ENCODE data around the gene PSME2.

Gene PSME2

DNA sequence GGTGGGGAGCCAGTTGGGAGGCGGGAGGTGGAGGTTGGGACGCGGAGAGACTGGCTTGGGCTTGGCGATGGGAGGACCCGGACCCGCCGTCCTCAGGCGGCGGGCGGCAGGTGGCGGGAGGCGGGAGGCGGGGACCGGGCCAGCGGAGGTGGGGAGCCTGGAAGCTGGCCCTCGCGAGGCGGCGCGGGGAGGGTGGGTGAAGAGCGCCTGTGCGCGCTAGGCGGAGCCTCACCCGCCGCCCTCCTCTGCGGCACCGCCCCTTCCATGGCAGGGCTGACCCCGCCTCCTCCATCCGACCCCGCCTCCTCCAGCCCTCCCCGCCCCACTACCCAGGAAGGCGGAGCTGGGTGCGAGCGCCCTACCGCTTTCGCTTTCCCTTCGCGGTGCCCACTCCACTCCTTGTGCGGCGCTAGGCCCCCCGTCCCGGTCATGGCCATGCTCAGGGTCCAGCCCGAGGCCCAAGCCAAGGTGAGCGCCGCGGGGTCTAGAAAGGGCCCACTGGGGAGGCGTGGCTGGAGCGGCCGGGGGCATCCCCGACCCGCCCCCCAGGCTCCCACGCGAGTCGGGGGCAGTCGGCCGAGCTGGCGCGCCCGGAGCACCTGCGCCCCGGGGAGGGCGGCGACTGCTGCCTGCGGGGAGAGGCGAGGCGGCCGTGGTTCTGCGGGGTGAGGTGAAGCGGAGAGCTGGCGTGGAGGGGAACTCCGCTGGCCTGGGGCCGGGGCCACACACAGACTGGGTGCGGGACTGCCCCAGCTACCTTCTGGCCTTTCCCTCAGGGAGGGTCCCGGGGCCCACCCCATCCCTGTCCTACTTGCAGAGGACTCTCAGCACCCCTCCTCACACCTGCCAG, 10.4 kb downstream of the PSME2 start, which contains the start of gene PSME1:
Gene PSME1 (plus strand): TSS at position 361 of the 850 bp plus-strand sequence. CDS start 69 bp downstream, at position 430.
- DNase-seq (ENCODE audit: low spot score), result peak; percentile 76

DNA sequence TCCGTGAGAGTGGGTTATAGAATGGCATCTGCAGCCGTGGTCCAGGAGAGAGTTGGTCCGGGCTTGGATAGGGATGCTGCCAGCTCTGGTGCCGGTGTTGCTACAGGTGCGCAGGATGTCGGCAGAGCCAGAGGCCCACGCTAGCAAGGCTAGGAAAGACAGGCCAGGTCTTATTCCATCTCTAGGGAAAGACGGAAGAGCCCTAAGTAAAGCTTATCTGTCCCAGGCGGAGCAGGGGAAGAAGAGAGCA, 10.9 kb downstream of the PSME2 start:
- no peak for DNase-seq (ENCODE audit: low spot score)

DNA sequence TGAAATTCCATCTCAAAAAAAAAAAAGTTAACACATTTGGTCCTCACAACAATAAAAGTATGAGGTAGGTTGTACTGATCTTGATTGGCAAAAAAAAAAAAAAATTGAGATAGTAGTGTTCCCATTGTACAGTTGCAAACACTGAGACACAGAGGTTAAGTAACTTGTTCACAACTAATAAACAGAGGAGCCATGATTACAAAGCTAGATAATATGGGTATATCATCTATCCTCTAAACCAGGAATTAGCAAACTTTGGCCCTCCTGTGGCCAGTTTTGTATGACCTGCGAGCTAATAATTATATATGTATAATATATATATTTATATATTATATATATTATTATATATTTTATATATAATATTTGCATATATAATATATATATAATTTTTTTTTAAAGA, 12.7 kb downstream of the PSME2 start:
- no peak for DNase-seq (ENCODE audit: low spot score)

DNA sequence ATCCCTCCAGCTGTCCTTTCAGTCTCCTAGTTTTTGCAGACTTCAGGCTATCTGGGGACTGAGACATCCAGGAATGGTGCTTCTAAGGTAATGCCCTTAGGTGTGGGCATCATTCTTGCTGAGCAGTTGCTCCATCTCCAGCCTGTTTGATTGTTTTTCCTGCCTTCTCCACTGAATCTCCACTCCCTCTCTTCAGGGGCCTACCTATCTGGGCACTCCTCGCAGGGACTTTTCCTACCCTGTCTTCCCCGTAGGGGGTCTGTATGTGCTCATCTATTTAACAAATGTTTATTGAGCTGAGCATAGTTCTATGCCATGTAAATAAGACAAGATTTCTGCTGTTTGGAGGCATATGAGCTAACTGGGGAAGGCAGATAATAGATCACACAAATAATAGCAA, 13.4 kb downstream of the PSME2 start:
- DNase-seq (ENCODE audit: low spot score), result no peak

DNA sequence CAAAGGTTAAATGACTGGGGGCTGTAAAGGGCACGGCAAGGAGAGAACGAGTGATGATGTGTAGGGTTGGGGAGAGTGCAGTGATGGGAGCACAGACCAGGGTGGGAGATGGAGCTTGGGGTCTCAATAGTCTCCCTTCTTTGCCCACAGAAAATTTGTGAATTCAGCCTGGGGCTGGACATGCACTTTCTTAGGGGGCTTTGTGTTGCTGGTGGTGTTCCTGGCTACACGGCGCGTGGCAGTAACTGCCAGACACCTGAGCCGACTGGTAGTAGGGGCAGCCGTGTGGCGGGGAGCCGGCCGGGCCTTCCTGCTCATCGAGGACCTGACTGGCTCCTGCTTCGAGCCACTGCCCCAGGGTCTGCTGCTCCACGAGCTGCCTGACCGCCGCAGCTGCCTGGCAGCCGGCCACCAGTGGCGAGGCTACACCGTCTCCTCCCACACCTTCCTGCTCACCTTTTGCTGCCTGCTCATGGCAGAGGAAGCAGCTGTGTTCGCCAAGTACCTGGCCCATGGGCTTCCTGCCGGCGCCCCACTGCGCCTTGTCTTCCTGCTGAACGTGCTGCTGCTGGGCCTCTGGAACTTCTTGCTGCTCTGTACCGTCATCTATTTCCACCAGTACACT, 14.2 kb downstream of the PSME2 start:
- DNase-seq (ENCODE audit: low spot score), result no peak

DNA sequence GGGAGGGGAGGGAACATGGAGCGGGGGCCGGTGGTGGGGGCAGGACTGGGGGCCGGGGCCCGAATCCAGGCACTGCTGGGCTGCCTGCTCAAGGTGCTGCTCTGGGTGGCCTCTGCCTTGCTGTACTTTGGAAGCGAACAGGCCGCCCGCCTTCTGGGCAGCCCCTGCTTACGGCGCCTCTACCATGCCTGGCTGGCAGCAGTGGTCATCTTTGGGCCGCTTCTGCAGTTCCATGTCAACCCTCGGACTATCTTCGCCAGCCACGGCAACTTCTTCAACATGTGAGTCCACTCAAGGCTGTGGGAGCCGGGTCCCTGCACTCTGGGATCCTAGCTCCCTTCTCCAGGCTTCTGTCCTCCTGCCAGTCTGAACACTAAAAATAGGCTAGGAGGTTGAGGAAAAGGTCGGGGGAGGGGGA, 14.9 kb downstream of the PSME2 start:
- DNase-seq (ENCODE audit: low spot score), result no peak

DNA sequence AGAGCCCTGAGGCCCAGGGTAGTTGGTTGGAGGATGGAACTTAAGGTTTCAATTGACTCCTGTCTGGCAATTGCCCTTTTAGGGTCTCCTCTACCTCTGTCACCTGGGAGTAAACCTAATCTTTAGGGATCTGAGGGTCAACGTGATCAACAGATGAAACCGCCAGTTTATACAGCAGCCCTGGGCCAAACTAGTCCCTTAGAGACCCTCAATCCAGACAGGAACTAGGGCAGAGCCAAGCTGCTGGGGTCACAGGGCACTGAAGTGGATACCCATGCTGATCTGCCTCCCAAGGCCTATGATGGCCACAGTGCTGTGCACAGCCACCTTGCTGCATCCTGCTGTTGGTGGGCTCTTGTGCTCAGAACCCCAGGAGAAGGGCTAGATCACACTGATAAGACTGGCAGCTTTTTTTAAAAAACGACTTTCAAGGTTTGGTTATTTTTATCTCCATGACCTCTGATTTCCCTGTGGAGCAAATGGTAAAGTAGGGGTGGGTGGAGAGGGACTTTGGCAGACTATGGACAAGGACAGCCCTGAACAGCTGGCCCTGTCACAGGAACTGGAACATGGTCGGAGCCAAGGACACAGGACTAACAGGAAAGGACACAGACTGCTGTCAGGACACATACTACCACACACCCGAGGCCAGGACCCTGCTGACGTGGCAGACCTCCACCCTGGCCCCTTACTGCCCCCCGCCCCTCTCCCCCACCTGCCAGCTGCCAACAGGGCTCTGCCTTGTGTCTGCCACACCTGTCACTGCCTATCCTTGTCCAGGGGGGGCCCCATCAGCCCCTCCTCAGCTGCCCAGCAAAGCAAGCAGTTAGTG, 15.5 kb downstream of the PSME2 start:
- DNase-seq (ENCODE audit: low spot score), result no peak

DNA sequence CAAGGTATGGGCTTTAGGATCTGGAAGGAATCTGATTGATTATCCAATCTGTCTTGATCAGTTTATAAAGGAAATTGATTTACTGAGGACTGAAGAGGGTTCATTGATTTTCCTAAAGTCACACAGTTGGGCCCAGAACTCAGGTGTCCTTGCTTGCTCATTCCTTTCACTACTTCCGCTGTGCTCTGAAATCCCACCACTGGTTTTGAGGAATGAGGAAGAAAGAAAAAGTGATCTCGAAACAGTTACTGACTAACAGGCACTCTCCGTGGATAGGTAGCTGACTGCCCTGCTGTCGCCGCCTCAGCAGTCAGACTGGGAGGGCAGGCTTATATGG, 16.1 kb downstream of the PSME2 start, which contains the start of gene FITM1:
Gene FITM1 (plus strand): TSS at position 280 of the 337 bp plus-strand sequence. CDS start 905 bp downstream, outside the sequence.
- no peak for DNase-seq (ENCODE audit: low spot score)

DNA sequence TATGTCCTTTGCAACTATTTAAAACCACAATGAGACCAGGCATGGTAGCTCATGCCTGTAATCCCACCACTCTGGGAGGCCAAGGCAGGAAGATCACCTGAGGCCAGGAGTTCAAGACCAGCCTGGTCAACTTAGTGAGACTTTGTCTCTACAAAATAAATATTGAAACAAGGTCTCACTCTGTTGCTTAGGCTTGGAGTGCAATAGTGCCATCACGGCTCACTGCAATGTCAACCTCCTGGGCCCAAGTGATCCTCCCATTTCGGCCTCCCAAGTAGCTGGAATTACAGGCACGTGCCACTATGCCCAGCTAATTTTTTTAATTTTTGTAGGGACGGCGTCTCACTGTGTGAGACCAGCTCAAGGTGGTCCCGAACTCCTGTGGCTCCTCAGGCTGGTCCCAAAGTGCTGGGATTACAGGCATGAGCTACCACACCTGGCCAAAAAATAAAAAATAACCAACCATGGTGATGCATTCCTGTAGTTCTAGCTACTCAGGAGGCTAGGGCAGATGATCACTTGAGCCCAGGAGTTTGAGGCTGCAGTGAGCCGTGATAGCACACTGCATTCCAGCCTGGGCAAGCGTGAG, 16.9 kb downstream of the PSME2 start:
- DNase-seq (ENCODE audit: low spot score), result no peak

DNA sequence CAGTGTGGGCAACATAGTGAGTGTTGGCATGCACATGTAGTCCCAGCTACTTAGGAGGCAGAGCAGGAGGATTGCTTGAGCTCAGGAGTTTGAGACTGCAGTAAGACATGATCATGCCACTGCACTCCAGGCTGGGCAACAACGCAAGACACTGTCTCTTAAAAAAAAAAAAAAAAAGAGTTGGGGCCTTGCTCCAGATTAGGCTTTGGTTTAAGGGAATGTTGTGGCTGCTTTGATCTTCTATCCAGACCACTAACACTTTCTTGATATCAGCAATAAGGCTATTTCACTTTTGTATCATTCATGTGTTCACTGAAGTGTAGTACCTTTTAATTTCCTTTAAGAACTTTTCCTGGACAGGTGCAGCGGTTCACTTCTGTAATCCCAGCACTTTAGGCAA, 18.7 kb downstream of the PSME2 start:
- DNase-seq (ENCODE audit: low spot score), result no peak

DNA sequence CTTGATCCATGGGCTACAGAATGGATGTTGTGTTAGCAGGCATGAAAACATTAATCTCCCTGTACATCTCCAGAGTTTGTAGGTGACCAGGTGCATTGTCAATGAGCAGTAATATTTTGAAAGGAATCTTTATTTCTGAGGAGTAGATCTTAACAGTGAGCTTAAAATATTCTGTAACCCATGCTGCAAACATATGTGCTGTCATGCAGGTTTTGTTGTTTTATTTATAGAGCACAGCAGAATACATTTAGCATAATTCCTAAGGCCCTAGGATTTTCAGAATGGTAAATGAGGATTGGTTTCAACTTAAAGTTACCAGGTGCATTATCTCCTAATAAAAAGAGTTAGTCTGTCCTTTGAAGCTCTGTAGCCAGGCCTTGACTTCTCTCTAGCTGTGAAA, 19.5 kb downstream of the PSME2 start:
- no peak for DNase-seq (ENCODE audit: low spot score)

DNA sequence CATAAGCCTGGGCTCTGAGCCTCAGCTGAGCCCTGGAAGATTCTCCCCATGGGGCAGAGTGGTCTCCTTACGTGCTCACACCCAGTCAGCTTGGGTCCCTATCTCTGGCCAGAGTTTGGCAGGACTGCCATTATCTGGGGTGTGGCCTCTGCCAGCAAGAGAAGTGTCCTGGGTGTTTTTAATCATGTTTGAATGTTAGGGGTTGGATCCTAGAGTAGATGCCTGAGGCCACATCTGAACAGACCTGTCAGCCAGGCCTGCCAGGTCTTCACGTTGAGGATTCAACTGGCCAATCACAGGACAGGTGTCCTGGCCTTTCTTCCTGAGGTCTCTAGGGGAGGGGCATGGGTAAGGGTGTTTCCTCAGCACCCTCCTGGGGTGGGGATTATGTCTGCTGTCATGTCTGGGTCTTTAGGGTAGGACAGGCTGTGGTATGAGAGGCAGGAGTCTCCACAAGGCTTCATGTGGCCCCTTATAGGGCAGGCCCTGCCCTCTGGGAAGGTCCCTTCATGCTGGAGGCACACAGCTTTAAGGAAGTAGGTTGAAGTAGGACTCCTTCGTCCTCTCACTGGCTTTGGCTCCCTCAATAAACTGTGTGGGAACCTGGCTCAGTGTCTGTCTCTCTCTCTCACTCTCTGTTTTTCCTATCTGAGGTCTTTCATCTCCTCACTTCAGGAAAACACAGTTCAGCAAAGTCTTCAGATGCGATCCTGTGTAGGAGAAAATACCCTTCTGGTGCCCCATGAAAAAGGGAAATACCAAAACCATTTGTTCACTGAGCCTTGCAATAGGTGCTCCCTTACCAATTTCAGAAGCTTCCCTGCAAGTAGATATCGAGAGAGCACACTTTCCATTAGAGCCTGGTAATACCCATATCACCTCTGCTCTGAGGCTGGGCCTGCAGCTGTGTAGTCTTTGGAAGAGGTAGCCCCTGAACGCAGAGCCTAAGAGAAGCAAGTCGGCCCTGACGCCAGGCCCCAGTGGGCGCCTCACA, 22.7 kb downstream of the PSME2 start:
- no peak for DNase-seq (ENCODE audit: low spot score)

DNA sequence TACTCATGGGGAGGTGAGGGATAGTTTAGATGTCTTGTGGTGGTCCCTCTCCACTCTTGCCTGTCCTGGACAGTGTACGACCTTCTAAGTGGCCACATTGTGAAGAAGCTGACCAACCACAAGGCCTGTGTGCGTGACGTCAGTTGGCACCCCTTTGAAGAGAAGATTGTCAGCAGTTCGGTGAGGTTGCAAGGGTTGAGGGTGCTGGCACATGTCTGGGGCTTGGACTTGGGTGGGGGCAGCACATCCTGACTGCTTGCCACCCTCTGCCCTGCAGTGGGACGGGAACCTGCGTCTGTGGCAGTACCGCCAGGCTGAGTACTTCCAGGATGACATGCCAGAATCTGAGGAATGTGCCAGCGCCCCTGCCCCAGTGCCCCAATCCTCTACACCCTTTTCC, 23.5 kb downstream of the PSME2 start:
- DNase-seq (ENCODE audit: low spot score), result no peak

DNA sequence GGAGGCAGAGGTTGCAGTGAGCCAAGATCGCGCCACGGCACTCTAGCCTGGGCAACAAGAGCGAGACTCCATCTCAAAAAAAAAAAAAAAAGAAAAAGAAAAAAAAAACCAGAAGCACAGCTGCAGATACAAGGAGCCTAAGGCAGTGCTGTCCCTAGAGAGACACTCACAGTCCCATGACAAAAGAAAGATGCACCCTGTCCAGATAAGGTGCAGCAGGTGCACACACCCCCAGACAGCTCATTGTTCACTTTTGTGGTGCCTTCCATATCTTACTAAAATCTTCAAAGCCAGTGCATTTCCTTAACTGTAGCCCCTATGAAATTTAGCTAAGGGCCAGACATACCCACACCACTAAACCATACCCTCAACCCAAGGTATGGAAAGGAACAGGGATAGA, 24.0 kb downstream of the PSME2 start:
- DNase-seq (ENCODE audit: low spot score), result no peak

DNA sequence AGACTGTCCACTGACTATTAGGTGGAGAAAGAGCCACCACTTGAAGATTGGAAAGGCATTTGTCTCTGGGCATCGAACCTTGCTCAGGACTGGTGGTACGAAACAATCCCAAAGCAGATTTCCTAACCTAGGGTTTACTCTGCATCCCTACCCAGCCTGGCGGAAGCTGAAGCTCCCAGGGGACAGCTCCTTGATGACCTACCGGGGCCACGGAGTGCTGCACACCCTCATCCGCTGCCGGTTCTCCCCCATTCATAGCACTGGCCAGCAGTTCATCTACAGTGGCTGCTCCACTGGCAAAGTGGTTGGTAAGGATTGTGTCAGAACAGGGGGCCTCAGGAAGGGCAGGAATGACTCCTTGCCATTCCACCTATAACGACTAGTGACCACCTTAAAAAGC, 25.2 kb downstream of the PSME2 start:
- no peak for DNase-seq (ENCODE audit: low spot score)

DNA sequence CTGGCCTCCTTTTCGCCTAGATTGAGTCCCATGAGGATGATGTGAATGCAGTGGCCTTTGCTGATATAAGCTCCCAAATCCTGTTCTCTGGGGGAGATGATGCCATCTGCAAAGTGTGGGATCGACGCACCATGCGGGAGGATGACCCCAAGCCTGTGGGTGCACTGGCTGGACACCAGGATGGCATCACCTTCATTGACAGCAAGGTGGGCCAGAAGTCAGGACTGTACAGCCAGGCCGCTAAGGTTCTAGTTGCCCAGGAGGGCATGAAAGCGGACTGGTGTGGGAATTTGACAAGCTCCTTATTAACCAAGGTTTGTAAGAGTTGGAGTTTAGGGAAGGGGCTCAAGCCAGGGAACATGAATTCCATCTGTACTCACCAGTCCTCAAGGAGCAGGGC, 26.7 kb downstream of the PSME2 start:
- no peak for DNase-seq (ENCODE audit: low spot score)

DNA sequence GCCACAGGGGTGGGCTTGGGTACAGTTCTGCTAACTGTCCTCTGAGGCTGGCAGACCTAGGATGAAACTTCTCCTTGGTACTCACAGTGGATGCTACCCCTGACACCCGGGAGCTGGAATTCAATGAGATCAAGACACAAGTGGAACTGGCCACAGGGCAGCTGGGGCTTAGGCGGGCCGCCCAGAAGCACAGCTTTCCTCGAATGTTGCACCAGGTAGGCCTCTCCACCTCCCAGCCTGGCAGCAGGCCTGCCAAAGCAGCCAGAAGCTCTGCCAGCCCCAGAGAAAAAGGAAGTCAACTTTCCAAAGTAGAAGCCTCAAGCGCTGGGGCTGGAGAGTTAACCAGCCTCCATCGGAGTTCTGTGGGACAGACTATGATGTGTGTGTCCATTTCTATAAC, 29.2 kb downstream of the PSME2 start:
- DNase-seq (ENCODE audit: low spot score), result no peak

DNA sequence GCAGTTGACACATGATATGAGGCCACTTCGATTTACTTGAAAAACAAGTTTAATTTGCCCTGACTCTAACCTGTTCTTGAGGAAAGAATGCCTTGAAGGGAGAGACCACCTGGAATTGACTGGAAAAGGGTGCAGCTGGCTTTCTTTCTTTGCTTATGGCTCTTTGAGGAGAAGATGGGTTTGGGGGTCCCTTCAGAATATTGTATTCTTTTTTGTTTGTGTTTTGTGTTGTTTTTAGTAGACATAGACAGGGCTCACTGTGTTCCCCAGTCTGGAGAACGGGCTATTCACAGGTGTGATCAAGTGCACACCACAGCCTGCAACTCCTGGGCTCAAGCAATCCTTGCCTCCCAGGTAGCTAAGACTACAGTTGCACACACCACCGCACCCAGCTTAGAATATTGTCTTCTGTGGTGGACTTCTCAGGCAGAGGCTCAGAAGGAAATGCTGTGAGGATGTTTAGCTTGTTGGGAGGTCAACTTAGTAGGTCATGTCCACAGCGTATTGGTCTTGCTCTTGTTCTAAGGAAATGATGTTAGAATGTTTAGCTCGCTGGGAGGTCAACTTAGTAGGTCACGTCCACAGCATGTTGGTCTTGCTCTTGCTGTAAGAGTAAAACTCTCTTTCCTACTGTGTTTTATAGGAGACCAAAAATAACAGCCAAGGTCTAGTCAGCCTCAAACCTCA, 30.1 kb downstream of the PSME2 start:
- no peak for DNase-seq (ENCODE audit: low spot score)

DNA sequence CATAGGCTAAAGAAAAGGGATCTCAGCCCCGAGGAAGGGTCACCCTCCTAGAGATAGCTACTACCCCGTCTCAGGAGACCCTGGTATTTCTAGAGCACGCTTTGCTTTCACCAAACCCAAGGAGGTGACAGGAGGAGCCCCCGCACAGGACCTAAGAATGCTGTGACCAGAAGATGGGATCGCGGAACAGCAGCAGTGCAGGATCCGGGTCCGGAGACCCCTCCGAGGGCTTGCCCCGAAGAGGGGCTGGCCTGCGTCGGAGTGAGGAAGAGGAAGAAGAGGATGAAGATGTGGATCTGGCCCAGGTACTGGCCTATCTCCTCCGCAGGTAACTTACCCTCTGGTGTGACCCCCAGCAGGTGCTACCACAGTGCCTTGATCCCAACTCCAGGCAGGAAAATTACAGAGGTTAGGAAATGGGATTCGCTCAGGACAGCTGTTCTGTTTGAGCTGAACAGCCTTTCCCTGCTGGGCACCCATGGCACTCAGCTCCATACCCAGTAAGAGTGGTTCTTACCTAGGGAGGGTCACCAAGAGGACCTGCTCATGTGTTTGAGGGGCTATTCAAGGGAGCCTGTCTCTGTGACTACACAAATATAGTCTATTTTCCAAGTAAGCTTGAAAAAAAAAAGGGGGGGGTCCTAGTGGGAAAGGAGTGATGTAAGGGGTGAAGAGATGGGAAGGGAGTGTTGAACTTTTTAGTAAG, 30.8 kb downstream of the PSME2 start:
- DNase-seq (ENCODE audit: low spot score), result no peak
